ENCODE measurements around the gene CD300C.

GRCh38 chr17:74549343-74549742 lies 3.4 kb upstream of the CD300C start:
- TF ChIP-seq TCF7 (IDR thresholded peaks at IDR 0.05; ENCODE audit: borderline replicate concordance): no peak
- no peak for TF ChIP-seq CTCF (IDR thresholded peaks at IDR 0.05 in 2 of 3, conservative IDR thresholded peaks at IDR 0.05 in 1 of 3; ENCODE audit: control insufficient read depth in 2 of 3, extremely low read depth in 1 of 3, insufficient read depth in 1 of 3, low read depth in 3 of 3, low read length in 3 of 3)
- TF ChIP-seq SIN3A (IDR thresholded peaks at IDR 0.05; ENCODE audit: low read depth, low read length): no peak
- no peak for TF ChIP-seq SMARCA5 (IDR thresholded peaks at IDR 0.05)
- no peak for TF ChIP-seq POLR2AphosphoS5 (IDR thresholded peaks at IDR 0.05; ENCODE audit: low read length)
- no peak for TF ChIP-seq MEF2B (IDR thresholded peaks at IDR 0.05; ENCODE audit: partially characterized antibody, poor library complexity, severe bottlenecking)
- no peak for TF ChIP-seq USF2 (IDR thresholded peaks at IDR 0.05; ENCODE audit: borderline replicate concordance, low read depth, low read length)
- TF ChIP-seq RELA (IDR thresholded peaks at IDR 0.05; ENCODE audit: borderline replicate concordance, partially characterized antibody): no peak
- TF ChIP-seq ATF3 (IDR thresholded peaks at IDR 0.05; ENCODE audit: borderline replicate concordance, extremely low read depth, low read depth, low read length): no peak
- TF ChIP-seq ZZZ3 (IDR thresholded peaks at IDR 0.05; ENCODE audit: control insufficient read depth, insufficient read length, low read depth): no peak
- no peak for TF ChIP-seq RFX5 (IDR thresholded peaks at IDR 0.05; ENCODE audit: low read depth, low read length)

All from GM12878 (cell line).